Measurements from ENCODE around the gene IMPA2.

DNA sequence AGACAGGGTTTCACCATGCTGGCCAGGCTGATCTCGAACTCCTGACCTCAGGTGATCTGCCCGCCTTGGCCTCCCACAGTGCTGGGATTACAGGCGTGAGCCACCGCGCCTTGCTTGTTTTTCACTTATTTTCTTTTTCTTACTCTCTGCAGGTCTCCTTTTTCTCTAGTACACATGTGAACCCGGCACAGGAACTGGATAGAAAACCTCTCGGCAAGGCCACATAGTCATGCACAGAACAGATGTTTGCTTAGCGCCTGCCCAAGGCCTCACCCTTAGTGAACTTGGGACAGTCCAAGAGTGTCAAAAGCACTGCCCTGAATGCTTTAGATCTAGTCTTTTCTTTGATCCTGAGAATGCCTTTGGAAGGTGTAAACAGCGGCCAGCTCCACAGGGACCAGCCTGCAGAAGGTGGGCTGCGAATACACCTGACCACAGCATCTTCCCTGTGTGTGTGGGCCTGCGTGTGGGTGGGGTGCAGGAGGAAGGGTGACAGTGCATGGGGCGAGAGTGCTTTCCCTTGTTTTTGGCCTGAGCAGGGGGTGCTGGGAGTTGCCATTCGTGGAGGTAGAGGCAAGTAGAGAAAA, 27.0 kb downstream of the IMPA2 start:
- TF ChIP-seq, protein P1, sequence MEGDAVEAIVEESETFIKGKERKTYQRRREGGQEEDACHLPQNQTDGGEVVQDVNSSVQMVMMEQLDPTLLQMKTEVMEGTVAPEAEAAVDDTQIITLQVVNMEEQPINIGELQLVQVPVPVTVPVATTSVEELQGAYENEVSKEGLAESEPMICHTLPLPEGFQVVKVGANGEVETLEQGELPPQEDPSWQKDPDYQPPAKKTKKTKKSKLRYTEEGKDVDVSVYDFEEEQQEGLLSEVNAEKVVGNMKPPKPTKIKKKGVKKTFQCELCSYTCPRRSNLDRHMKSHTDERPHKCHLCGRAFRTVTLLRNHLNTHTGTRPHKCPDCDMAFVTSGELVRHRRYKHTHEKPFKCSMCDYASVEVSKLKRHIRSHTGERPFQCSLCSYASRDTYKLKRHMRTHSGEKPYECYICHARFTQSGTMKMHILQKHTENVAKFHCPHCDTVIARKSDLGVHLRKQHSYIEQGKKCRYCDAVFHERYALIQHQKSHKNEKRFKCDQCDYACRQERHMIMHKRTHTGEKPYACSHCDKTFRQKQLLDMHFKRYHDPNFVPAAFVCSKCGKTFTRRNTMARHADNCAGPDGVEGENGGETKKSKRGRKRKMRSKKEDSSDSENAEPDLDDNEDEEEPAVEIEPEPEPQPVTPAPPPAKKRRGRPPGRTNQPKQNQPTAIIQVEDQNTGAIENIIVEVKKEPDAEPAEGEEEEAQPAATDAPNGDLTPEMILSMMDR (IDR thresholded peaks at IDR 0.05; ENCODE audit: insufficient read depth, low read length, poor library complexity, severe bottlenecking): no peak
- no peak for TF ChIP-seq EZH2phosphoT487 (conservative IDR thresholded peaks at IDR 0.05; ENCODE audit: low read length)

Data from SU-DHL-6 (cell line).